Measurements from ENCODE around the gene PDE2A. TPM values are rescaled to one million over a fixed set of nuclear protein-coding genes. Genes with fewer than 3 reads are reported as not detected.

Gene PDE2A
- total RNA-seq, 4 donors from 2014 or later: 13.8 to 185 (median 94.2) TPM

GRCh38 chr11:72718101-72718501 is 43.9 kb upstream of the PDE2A start:
- no peak for DNase-seq
- H3K27ac ChIP-seq: no peak overlapping the region
- TF ChIP-seq POLR2A (IDR thresholded peaks at IDR 0.05) (no peak), CTCF (IDR thresholded peaks at IDR 0.05) (no peak)
- peaks cover 0 to 3% of the 10 kb centered on the region in 2 donors for H3K4me1 ChIP-seq
- no peak overlapping the region for H3K4me3 ChIP-seq
- intact Hi-C loops (cut with DNase I; ENCODE audit: low total_unique reads): no loop called here
- no peaks in the 10 kb centered on the region for H3K36me3 ChIP-seq
- H3K9me3 ChIP-seq: no peaks in the 10 kb centered on the region
- no peaks in the 10 kb centered on the region for H3K27me3 ChIP-seq

- H3K9me3 ChIP-seq: no peaks in the 10 kb centered on the region
- H3K4me3 ChIP-seq: no peak overlapping the region
- no peak for DNase-seq
- intact Hi-C loops (cut with DNase I; ENCODE audit: low total_unique reads): no loop called here
- H3K36me3 ChIP-seq: no peaks in the 10 kb centered on the region
- TF ChIP-seq POLR2A (IDR thresholded peaks at IDR 0.05): no peak
- TF ChIP-seq CTCF (IDR thresholded peaks at IDR 0.05): no peak
- H3K4me1 ChIP-seq: no peaks in the 10 kb centered on the region
- no peak overlapping the region for H3K27ac ChIP-seq
- H3K27me3 ChIP-seq: no peaks in the 10 kb centered on the region
Observed at GRCh38 chr11:72716788-72717435, 42.7 kb upstream of the PDE2A start.

- Histone ChIP-seq H3K36me3 (no peaks in the 10 kb centered on the region), H3K27me3 (no peaks in the 10 kb centered on the region), H3K27ac (no peak overlapping the region), H3K9me3 (no peaks in the 10 kb centered on the region), H3K4me3 (no peak overlapping the region), H3K4me1 (no peaks in the 10 kb centered on the region)
- TF ChIP-seq POLR2A (IDR thresholded peaks at IDR 0.05): no peak
- TF ChIP-seq CTCF (IDR thresholded peaks at IDR 0.05): no peak
- intact Hi-C loops (cut with DNase I; ENCODE audit: low total_unique reads): no loop called here
- DNase-seq: no peak
Observed at GRCh38 chr11:72716290-72716689, 42.1 kb upstream of the PDE2A start.

GRCh38 chr11:72712841-72713240 is 38.6 kb upstream of the PDE2A start:
- Histone ChIP-seq H3K36me3 (no peaks in the 10 kb centered on the region), H3K27me3 (no peaks in the 10 kb centered on the region), H3K4me3 (no peak overlapping the region), H3K27ac (peak overlapping the region in 1 of 2 donors; percentile 38), H3K4me1 (no peaks in the 10 kb centered on the region), H3K9me3 (no peaks in the 10 kb centered on the region)
- TF ChIP-seq CTCF (IDR thresholded peaks at IDR 0.05): no peak
- no peak for TF ChIP-seq POLR2A (IDR thresholded peaks at IDR 0.05)
- intact Hi-C loops (cut with DNase I; ENCODE audit: low total_unique reads): no loop called here
- no peak for DNase-seq

GRCh38 chr11:72712168-72712751 is 38.0 kb upstream of the PDE2A start:
- DNase-seq: peak in 1 of 2 donors; percentile 60
- intact Hi-C loops (cut with DNase I; ENCODE audit: low total_unique reads): no loop called here
- H3K9me3 ChIP-seq: no peaks in the 10 kb centered on the region
- H3K27me3 ChIP-seq: no peaks in the 10 kb centered on the region
- H3K27ac ChIP-seq: peak overlapping the region in 1 of 2 donors; percentile 38
- H3K36me3 ChIP-seq: no peaks in the 10 kb centered on the region
- TF ChIP-seq POLR2A (IDR thresholded peaks at IDR 0.05) (no peak), CTCF (IDR thresholded peaks at IDR 0.05) (no peak)
- no peak overlapping the region for H3K4me3 ChIP-seq
- no peaks in the 10 kb centered on the region for H3K4me1 ChIP-seq

Measured in uterus (tissue), 4 donors.